Breast epithelium (tissue), 3 donors: ENCODE measurements around the gene MKRN1.

Source experiments
- POLR2A ChIP-seq: fragments of 450-650 bp; IDR thresholded peaks from one replicate; pipeline ENCODE4 v1.6.1; 2016; ENCODE audit warnings: antibody characterized with exemption, mild to moderate bottlenecking, moderate library complexity
- POLR2AphosphoS5 ChIP-seq, 3 donors: sonication (generic); formaldehyde crosslinking; IDR thresholded peaks; one replicate each; pipeline ENCODE4 v1.6.1; 2017; ENCODE audit warnings: antibody characterized with exemption in 3 of 3
- TF ChIP-seq, protein P1 (sequence below), 3 donors: fragments of 450-650 bp; IDR thresholded peaks; one replicate each; pipeline ENCODE4 v1.5.1; 2016 to 2017; ENCODE audit warnings: antibody characterized with exemption in 3 of 3, mild to moderate bottlenecking in 3 of 3, moderate library complexity in 3 of 3

GRCh38 chr7:140519007-140519399 lies 39.7 kb upstream of the MKRN1 start:
- TF ChIP-seq, protein P1, sequence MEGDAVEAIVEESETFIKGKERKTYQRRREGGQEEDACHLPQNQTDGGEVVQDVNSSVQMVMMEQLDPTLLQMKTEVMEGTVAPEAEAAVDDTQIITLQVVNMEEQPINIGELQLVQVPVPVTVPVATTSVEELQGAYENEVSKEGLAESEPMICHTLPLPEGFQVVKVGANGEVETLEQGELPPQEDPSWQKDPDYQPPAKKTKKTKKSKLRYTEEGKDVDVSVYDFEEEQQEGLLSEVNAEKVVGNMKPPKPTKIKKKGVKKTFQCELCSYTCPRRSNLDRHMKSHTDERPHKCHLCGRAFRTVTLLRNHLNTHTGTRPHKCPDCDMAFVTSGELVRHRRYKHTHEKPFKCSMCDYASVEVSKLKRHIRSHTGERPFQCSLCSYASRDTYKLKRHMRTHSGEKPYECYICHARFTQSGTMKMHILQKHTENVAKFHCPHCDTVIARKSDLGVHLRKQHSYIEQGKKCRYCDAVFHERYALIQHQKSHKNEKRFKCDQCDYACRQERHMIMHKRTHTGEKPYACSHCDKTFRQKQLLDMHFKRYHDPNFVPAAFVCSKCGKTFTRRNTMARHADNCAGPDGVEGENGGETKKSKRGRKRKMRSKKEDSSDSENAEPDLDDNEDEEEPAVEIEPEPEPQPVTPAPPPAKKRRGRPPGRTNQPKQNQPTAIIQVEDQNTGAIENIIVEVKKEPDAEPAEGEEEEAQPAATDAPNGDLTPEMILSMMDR (IDR thresholded peaks at IDR 0.05): no peak
- no peak for TF ChIP-seq POLR2A
- no peak for TF ChIP-seq POLR2AphosphoS5 (IDR thresholded peaks at IDR 0.05)
